ENCODE measurements around the gene FADS1. TPM values are rescaled to one million over a fixed set of nuclear protein-coding genes. Genes with fewer than 3 reads are reported as not detected.

Gene FADS1
- total and polyA plus RNA-seq, 2 donors (not counting 3 experiments of a cell fraction or from before 2014, with no cell fraction given), result 110 to 121 TPM

GRCh38 chr11:61833926-61834277 is 17.1 kb upstream of the FADS1 start:
- intact Hi-C loops (cut with micrococcal nuclease) (loop anchor here (1.0 to 2.0 kb wide), 4 partner anchors 12 to 57 kb away; partner anchors contain the start of genes FADS3, FEN1 and TMEM258), dilution Hi-C loops (cut with MboI; ENCODE audit: extremely low pct_ligation_motif_present, low sequenced_read_pairs) (no loop called here)
- POLR2A ChIA-PET, result interaction anchor here (2.3 kb wide), 1 partner anchor 19 kb away, joined by 10 read pairs; no protein-coding TSS in a partner anchor
- H3K9me1 ChIP-seq (replicated peaks; ENCODE audit: control insufficient read depth, extremely low read depth, insufficient read depth, low read length), result no peaks in the 10 kb centered on the region
- BruUV-seq (replicated peaks), result no TSS peak
- no peak for FAIRE-seq
- H3K27me3 ChIP-seq (ENCODE audit: control insufficient read depth in 2 of 2, insufficient read depth in 2 of 2, low read length in 2 of 2), result no peaks in the 10 kb centered on the region
- H3K9ac ChIP-seq (replicated peaks; ENCODE audit: extremely low read depth, insufficient read depth, low read length), result peak overlapping the region; percentile 53
- H3K9me3 ChIP-seq (replicated peaks; ENCODE audit: control insufficient read depth, insufficient read depth, low read length), result no peaks in the 10 kb centered on the region
- peak overlapping the region; percentile 98 for H3K27ac ChIP-seq (ENCODE audit: insufficient read depth, low read depth, low read length)
- peak overlapping the region; percentile 18 for H3K4me2 ChIP-seq (ENCODE audit: insufficient read depth, low read length)
- no peak for DNase-seq (ENCODE audit: low read depth, low spot score)
- H3K36me3 ChIP-seq (ENCODE audit: control insufficient read depth in 2 of 2, extremely low read depth in 1 of 2, insufficient read depth in 2 of 2, low read length in 2 of 2), result peaks cover 7 to 18% of the 10 kb centered on the region in 2 experiments
- TF ChIP-seq JUN (IDR thresholded peaks at IDR 0.05; ENCODE audit: borderline replicate concordance, insufficient read depth, insufficient read length, low read depth), result no peak
- no peak for TF ChIP-seq POLR2AphosphoS5 (IDR thresholded peaks at IDR 0.05; ENCODE audit: insufficient read depth, low read depth, low read length)
- H3K4me1 ChIP-seq (ENCODE audit: control insufficient read depth, extremely low read depth, insufficient read depth, low read length), result peaks cover 60% of the 10 kb centered on the region
- H3K79me2 ChIP-seq (ENCODE audit: control insufficient read depth, insufficient read depth, low read length), result peaks cover 92% of the 10 kb centered on the region
- H2AFZ ChIP-seq (ENCODE audit: low read depth, low read length), result no peak overlapping the region
- CTCF ChIA-PET, result interaction anchor here (1.2 to 5.7 kb wide), 5 partner anchors 16 to 248 kb away, joined by 4 to 38 read pairs (median 8); partner anchors contain the start of gene FADS1
- peaks cover 4% of the 10 kb centered on the region for H4K20me1 ChIP-seq (replicated peaks; ENCODE audit: control insufficient read depth, extremely low read depth, insufficient read depth, low read length)
- no peak overlapping the region for H3K4me3 ChIP-seq (replicated peaks in 1 of 3; ENCODE audit: insufficient read depth in 1 of 3, low read depth in 1 of 3, low read length in 3 of 3)

- Histone ChIP-seq H3K27ac (ENCODE audit: insufficient read depth, low read depth, low read length) (peak overlapping the region; percentile 98), H3K36me3 (ENCODE audit: control insufficient read depth in 2 of 2, extremely low read depth in 1 of 2, insufficient read depth in 2 of 2, low read length in 2 of 2) (peaks cover 3 to 14% of the 10 kb centered on the region in 2 experiments), H2AFZ (ENCODE audit: low read depth, low read length) (no peak overlapping the region), H3K9me3 (replicated peaks; ENCODE audit: control insufficient read depth, insufficient read depth, low read length) (no peaks in the 10 kb centered on the region), H3K4me2 (ENCODE audit: insufficient read depth, low read length) (peak overlapping the region; percentile 16), H3K9ac (replicated peaks; ENCODE audit: extremely low read depth, insufficient read depth, low read length) (no peak overlapping the region), H3K4me1 (ENCODE audit: control insufficient read depth, extremely low read depth, insufficient read depth, low read length) (peaks cover 60% of the 10 kb centered on the region), H3K79me2 (ENCODE audit: control insufficient read depth, insufficient read depth, low read length) (peaks cover 92% of the 10 kb centered on the region), H3K4me3 (replicated peaks in 1 of 3; ENCODE audit: insufficient read depth in 1 of 3, low read depth in 1 of 3, low read length in 3 of 3) (no peak overlapping the region), H3K27me3 (ENCODE audit: control insufficient read depth in 2 of 2, insufficient read depth in 2 of 2, low read length in 2 of 2) (no peaks in the 10 kb centered on the region), H4K20me1 (replicated peaks; ENCODE audit: control insufficient read depth, extremely low read depth, insufficient read depth, low read length) (peaks cover 4% of the 10 kb centered on the region), H3K9me1 (replicated peaks; ENCODE audit: control insufficient read depth, extremely low read depth, insufficient read depth, low read length) (no peaks in the 10 kb centered on the region)
- dilution Hi-C loops (cut with MboI; ENCODE audit: extremely low pct_ligation_motif_present, low sequenced_read_pairs), result no loop called here
- ChIA-PET POLR2A (interaction anchor here (0.6 to 2.3 kb wide), 2 partner anchors 19 to 35 kb away, joined by 3 to 10 read pairs; no protein-coding TSS in a partner anchor), CTCF (interaction anchor here (1.7 to 5.7 kb wide), 3 partner anchors 17 to 249 kb away, joined by 4 to 38 read pairs (median 6); partner anchors contain the start of gene FADS1)
- DNase-seq (ENCODE audit: low read depth, low spot score) (no peak), FAIRE-seq (no peak)
- intact Hi-C loops (cut with micrococcal nuclease), result no loop called here
- no peak for TF ChIP-seq POLR2AphosphoS5 (IDR thresholded peaks at IDR 0.05; ENCODE audit: insufficient read depth, low read depth, low read length)
- no peak for TF ChIP-seq MAX (IDR thresholded peaks at IDR 0.05; ENCODE audit: insufficient read depth, insufficient read length)
- no peak for TF ChIP-seq GATA2 (IDR thresholded peaks at IDR 0.05; ENCODE audit: insufficient read depth, insufficient read length, low read depth, low read length)
- no peak for TF ChIP-seq MYC (IDR thresholded peaks at IDR 0.05; ENCODE audit: low read depth, low read length)
- TF ChIP-seq CTCF (IDR thresholded peaks at IDR 0.05; ENCODE audit: extremely low read depth in 1 of 2, insufficient read depth in 1 of 2, low read depth in 1 of 2, low read length in 2 of 2), result no peak
- TF ChIP-seq FOS (IDR thresholded peaks at IDR 0.05; ENCODE audit: borderline replicate concordance, insufficient read depth, low read length), result no peak
- no peak for TF ChIP-seq JUN (IDR thresholded peaks at IDR 0.05; ENCODE audit: borderline replicate concordance, insufficient read depth, insufficient read length, low read depth)
- TF ChIP-seq POLR2A (IDR thresholded peaks at IDR 0.05; ENCODE audit: low read depth, low read length), result no peak
- TF ChIP-seq EZH2 (IDR thresholded peaks at IDR 0.05; ENCODE audit: borderline replicate concordance, low read depth, low read length, severe bottlenecking), result no peak
- no TSS peak for BruUV-seq (replicated peaks)
Observed at GRCh38 chr11:61833471-61833870, 16.7 kb upstream of the FADS1 start.

All from endothelial cell of umbilical vein (primary cell).